ENCODE measurements around the gene ZDHHC14.
A peak's percentile ranks its signal among the peaks of the same experiment; 100 is the strongest.

ZDHHC14 gene

GRCh38 chr6:157669747-157670216 is 288.8 kb downstream of the ZDHHC14 start:
- DNase-seq = peak; percentile 42

GRCh38 chr6:157670466-157671186 is 289.6 kb downstream of the ZDHHC14 start:
- Histone ChIP-seq H3K36me3 (no peaks in the 10 kb centered on the region), H3K4me3 (ENCODE audit: low read depth, low read length) (no peak overlapping the region), H3K27ac (no peak overlapping the region), H3K9me3 (ENCODE audit: severe bottlenecking) (no peaks in the 10 kb centered on the region), H3K27me3 (ENCODE audit: insufficient read depth, low read depth, severe bottlenecking) (no peaks in the 10 kb centered on the region)
- DNase-seq = no peak
- TF ChIP-seq CTCF (IDR thresholded peaks at IDR 0.05; ENCODE audit: low read depth, low read length) = no peak

More at GRCh38 chr6:157669747-157670216, 288.8 kb downstream of the ZDHHC14 start:
- H3K9me3 ChIP-seq (ENCODE audit: severe bottlenecking) = no peaks in the 10 kb centered on the region
- TF ChIP-seq CTCF (IDR thresholded peaks at IDR 0.05; ENCODE audit: low read depth, low read length) = no peak
- H3K36me3 ChIP-seq = no peaks in the 10 kb centered on the region
- H3K27me3 ChIP-seq (ENCODE audit: insufficient read depth, low read depth, severe bottlenecking) = no peaks in the 10 kb centered on the region
- H3K4me3 ChIP-seq (ENCODE audit: low read depth, low read length) = no peak overlapping the region
- H3K27ac ChIP-seq = no peak overlapping the region

- Histone ChIP-seq H3K27ac (no peak overlapping the region), H3K9me3 (ENCODE audit: severe bottlenecking) (no peaks in the 10 kb centered on the region), H3K36me3 (no peaks in the 10 kb centered on the region; the same call in 1 of the 2 replicates), H3K4me3 (ENCODE audit: low read depth, low read length) (no peak overlapping the region), H3K27me3 (ENCODE audit: insufficient read depth, low read depth, severe bottlenecking) (no peaks in the 10 kb centered on the region)
- DNase-seq = no peak
- TF ChIP-seq CTCF (IDR thresholded peaks at IDR 0.05; ENCODE audit: low read depth, low read length) = no peak
Observed at GRCh38 chr6:157672726-157673412, 291.9 kb downstream of the ZDHHC14 start.

- no peak for TF ChIP-seq CTCF (IDR thresholded peaks at IDR 0.05; ENCODE audit: low read depth, low read length)
Observed at GRCh38 chr6:157673596-157673995, 292.6 kb downstream of the ZDHHC14 start.

GRCh38 chr6:157674061-157674460 is 293.1 kb downstream of the ZDHHC14 start:
- Histone ChIP-seq H3K27me3 (ENCODE audit: insufficient read depth, low read depth, severe bottlenecking) (no peaks in the 10 kb centered on the region), H3K4me3 (ENCODE audit: low read depth, low read length) (peak overlapping the region; percentile 1; the same call in 1 of the 2 replicates), H3K9me3 (ENCODE audit: severe bottlenecking) (no peaks in the 10 kb centered on the region), H3K27ac (no peak overlapping the region), H3K36me3 (no peaks in the 10 kb centered on the region; the same call in 1 of the 2 replicates)
- DNase-seq = peak; percentile 54
- no peak for TF ChIP-seq CTCF (IDR thresholded peaks at IDR 0.05; ENCODE audit: low read depth, low read length)

More at GRCh38 chr6:157673596-157673995, 292.6 kb downstream of the ZDHHC14 start:
- peak overlapping the region; percentile 1; the same call in 1 of the 2 replicates for H3K4me3 ChIP-seq (ENCODE audit: low read depth, low read length)
- H3K36me3 ChIP-seq = no peaks in the 10 kb centered on the region; the same call in 1 of the 2 replicates
- H3K27me3 ChIP-seq (ENCODE audit: insufficient read depth, low read depth, severe bottlenecking) = no peaks in the 10 kb centered on the region
- peak; percentile 68 for DNase-seq
- H3K27ac ChIP-seq = no peak overlapping the region
- H3K9me3 ChIP-seq (ENCODE audit: severe bottlenecking) = no peaks in the 10 kb centered on the region
